ENCODE results near the gene GNG2.

- TF ChIP-seq TAF1 (IDR thresholded peaks at IDR 0.05; ENCODE audit: borderline replicate concordance, insufficient read depth, low read length) = no peak
- TF ChIP-seq POLR2AphosphoS5 (IDR thresholded peaks at IDR 0.05; ENCODE audit: low read depth, low read length) = no peak
- no peak for TF ChIP-seq SIN3A (IDR thresholded peaks at IDR 0.05; ENCODE audit: borderline replicate concordance, insufficient read depth, low read length)
Observed at GRCh38 chr14:51996148-51996746, 135.8 kb downstream of the GNG2 start.
